Neural crest cell (in vitro differentiated cells): Measurements from ENCODE around the gene TOM1. TPM values are rescaled to one million over a fixed set of nuclear protein-coding genes. Genes with fewer than 3 reads are reported as not detected.

Experiments used
- DNase-seq: peaks from one replicate; pipeline ENCODE4 v3.0.0; 2021; ENCODE audit warnings: low read depth, mixed read lengths, low spot score
- H3K27ac Mint-ChIP-seq: one replicate; pipeline ENCODE4 v1.8.0; 2021; ENCODE audit warnings: mild to moderate bottlenecking, mixed read lengths; ENCODE audit not compliant: unreplicated experiment
- H3K27me3 Mint-ChIP-seq: 2 replicates; pipeline ENCODE4 v1.8.0; 2021; ENCODE audit warnings: low read depth, mild to moderate bottlenecking, mixed read lengths
- H3K36me3 Mint-ChIP-seq: 2 replicates; pipeline ENCODE4 v1.8.0; 2021; ENCODE audit warnings: low read depth, mild to moderate bottlenecking, mixed read lengths
- H3K4me1 Mint-ChIP-seq: 2 replicates; pipeline ENCODE4 v1.8.0; 2021; ENCODE audit warnings: mixed read lengths
- H3K4me3 Mint-ChIP-seq: one replicate; pipeline ENCODE4 v1.8.0; 2021; ENCODE audit warnings: mild to moderate bottlenecking, mixed read lengths
- H3K9me3 Mint-ChIP-seq: 2 replicates; pipeline ENCODE4 v1.8.0; 2021; ENCODE audit warnings: mixed read lengths
- total RNA-seq: library from RNA; stranded (reverse); gene quantifications from 2 replicates; pipeline ENCODE4 v1.2.1, GENCODE V29; 2021
- TF ChIP-seq, protein P1 (sequence below): fragments of 200-600 bp; sonication (generic); conservative IDR thresholded peaks from 2 replicates; pipeline ENCODE4 v1.5.0; 2021; ENCODE audit warnings: antibody characterized with exemption, mild to moderate bottlenecking

TOM1 gene
- total RNA-seq, 1 donor from 2014 or later: 24.7 TPM

DNA sequence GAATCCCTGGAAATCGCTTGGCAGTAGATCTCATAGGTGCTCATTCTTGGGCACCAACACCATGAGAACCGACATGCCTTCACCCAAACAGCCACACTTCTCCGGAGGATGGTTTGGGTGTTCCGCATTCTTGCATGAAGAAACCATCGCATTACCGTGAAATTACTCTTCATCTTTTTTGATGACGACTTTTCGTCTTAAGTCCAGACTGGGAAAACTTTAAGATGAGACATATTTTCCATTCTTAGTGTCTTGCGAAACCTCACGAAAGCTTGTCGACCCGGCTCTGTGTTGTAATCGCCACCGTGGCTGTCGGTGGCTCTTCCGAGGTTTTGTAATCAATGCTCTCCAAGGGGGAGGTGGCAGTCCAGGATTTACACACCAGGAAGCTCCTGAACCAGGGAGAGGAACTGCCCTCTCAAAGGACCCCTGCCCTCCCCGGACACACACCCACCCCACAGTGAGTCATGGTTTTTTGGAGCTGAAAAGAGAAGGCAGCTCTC is 1.7 kb downstream of the TOM1 start:
- no peaks in the 10 kb centered on the region for H3K27me3 Mint-ChIP-seq
- peaks cover 16% of the 10 kb centered on the region for H3K4me1 Mint-ChIP-seq
- no peak overlapping the region for H3K27ac Mint-ChIP-seq
- peak overlapping the region; percentile 90 for H3K4me3 Mint-ChIP-seq
- no peaks in the 10 kb centered on the region for H3K36me3 Mint-ChIP-seq
- DNase-seq: no peak
- TF ChIP-seq, protein P1, sequence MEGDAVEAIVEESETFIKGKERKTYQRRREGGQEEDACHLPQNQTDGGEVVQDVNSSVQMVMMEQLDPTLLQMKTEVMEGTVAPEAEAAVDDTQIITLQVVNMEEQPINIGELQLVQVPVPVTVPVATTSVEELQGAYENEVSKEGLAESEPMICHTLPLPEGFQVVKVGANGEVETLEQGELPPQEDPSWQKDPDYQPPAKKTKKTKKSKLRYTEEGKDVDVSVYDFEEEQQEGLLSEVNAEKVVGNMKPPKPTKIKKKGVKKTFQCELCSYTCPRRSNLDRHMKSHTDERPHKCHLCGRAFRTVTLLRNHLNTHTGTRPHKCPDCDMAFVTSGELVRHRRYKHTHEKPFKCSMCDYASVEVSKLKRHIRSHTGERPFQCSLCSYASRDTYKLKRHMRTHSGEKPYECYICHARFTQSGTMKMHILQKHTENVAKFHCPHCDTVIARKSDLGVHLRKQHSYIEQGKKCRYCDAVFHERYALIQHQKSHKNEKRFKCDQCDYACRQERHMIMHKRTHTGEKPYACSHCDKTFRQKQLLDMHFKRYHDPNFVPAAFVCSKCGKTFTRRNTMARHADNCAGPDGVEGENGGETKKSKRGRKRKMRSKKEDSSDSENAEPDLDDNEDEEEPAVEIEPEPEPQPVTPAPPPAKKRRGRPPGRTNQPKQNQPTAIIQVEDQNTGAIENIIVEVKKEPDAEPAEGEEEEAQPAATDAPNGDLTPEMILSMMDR: no peak
- H3K9me3 Mint-ChIP-seq: no peaks in the 10 kb centered on the region

DNA sequence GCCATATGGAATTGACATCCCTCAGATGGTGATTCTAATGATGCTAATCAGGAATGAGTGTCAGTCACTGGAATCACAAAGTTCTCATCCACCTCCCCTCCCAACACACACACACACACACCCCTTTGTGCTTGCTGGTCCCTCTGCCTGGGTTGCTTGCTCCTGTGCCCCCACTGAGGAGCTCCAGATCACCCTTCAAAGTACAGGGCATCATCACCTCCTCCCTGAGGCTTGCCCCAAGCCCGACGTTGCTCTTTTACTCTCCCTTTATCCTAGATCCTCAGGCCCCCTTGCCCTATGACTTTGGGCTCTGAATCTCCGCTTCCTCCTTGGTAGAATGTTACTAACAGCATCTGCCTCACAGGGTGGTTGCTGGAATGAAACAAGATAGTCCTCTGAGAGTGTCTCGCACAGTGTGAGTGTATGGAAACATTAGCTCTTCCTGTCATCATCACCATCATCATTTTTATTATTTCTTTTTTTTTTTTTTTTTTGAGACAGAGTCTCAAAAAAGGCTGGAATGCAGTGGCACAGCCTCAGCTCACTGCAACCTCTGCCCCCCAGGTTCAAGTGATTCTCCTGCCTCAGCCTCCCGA is 3.4 kb downstream of the TOM1 start:
- Mint-ChIP-seq H3K27ac (no peak overlapping the region), H3K27me3 (no peaks in the 10 kb centered on the region)

DNA sequence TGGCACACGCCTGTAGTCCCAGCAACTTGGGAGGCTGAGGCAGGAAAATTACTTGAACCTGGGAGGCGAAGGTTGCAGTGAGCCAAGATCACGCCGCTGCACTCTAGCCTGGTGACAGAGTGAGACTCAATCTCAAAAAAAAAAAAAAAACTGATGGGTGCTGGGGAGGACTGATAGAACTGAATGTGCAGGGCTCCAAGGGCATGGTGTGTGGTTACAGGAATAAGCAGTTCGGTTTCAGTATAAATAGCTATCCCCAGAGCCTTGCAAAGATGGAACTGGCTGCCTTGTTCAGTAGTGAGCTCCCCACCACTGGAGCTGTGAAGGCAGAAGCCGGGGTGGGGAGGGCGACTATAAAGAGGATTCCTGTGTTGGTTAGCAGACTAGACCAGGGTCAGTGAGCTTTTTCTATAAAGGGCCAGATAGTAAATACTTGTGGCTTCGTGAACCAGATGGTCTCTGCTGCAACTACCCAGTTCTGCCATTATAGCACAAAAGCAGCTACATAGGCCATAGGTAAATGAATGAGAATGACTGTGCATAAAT is 5.9 kb downstream of the TOM1 start:
- Mint-ChIP-seq H3K9me3 (no peaks in the 10 kb centered on the region), H3K4me3 (peak overlapping the region; percentile 25), H3K36me3 (no peaks in the 10 kb centered on the region), H3K27me3 (no peaks in the 10 kb centered on the region), H3K4me1 (peaks cover 22% of the 10 kb centered on the region), H3K27ac (peak overlapping the region; percentile 84)
- DNase-seq: no peak
- TF ChIP-seq, protein P1: no peak

More for the DNA sequence above, 3.4 kb downstream of the TOM1 start:
- Mint-ChIP-seq H3K4me3 (peak overlapping the region; percentile 63), H3K9me3 (no peaks in the 10 kb centered on the region), H3K36me3 (no peaks in the 10 kb centered on the region), H3K4me1 (peaks cover 29% of the 10 kb centered on the region)
- TF ChIP-seq, protein P1: no peak
- DNase-seq: no peak

- H3K4me3 Mint-ChIP-seq: no peak overlapping the region
- H3K27ac Mint-ChIP-seq: no peak overlapping the region
- H3K36me3 Mint-ChIP-seq: no peaks in the 10 kb centered on the region
- TF ChIP-seq, protein P1: no peak
- no peaks in the 10 kb centered on the region for H3K9me3 Mint-ChIP-seq
- H3K27me3 Mint-ChIP-seq: no peaks in the 10 kb centered on the region
- H3K4me1 Mint-ChIP-seq: peaks cover 28% of the 10 kb centered on the region
- DNase-seq: no peak
Measured at GRCh38 chr22:35306350-35306967, 6.8 kb downstream of the TOM1 start.

GRCh38 chr22:35307372-35307771 is 7.7 kb downstream of the TOM1 start:
- Mint-ChIP-seq H3K4me3 (no peak overlapping the region), H3K27ac (no peak overlapping the region), H3K4me1 (peaks cover 25% of the 10 kb centered on the region), H3K36me3 (no peaks in the 10 kb centered on the region), H3K9me3 (no peaks in the 10 kb centered on the region), H3K27me3 (no peaks in the 10 kb centered on the region)
- no peak for DNase-seq
- TF ChIP-seq, protein P1: no peak
